Loucy (cell line): ENCODE results near the gene TSPAN9.

ENCODE experiments used
- H2AFZ ChIP-seq: fragments of 200-600 bp; sonication (generic); 2 replicates; pipeline ENCODE4 v1.6.0; 2016; ENCODE audit warnings: antibody characterized with exemption, mild to moderate bottlenecking, low read length, moderate library complexity
- H3F3A ChIP-seq: fragments of 200-600 bp; 2 replicates; pipeline ENCODE4 v1.6.0; 2016; ENCODE audit warnings: antibody characterized with exemption, low read depth, mild to moderate bottlenecking
- H3K27me3 ChIP-seq: fragments of 200-600 bp; sonication (generic); 2 replicates; pipeline ENCODE4 v1.6.1; 2014; ENCODE audit warnings: low read length, mild to moderate bottlenecking; ENCODE audit not compliant: insufficient read depth, poor library complexity, severe bottlenecking
- H3K36me3 ChIP-seq: fragments of 200-600 bp; sonication (generic); 2 replicates; pipeline ENCODE4 v1.6.1; 2016; ENCODE audit warnings: low read length; ENCODE audit not compliant: insufficient read depth
- H3K4me1 ChIP-seq: fragments of 200-600 bp; sonication (generic); 2 replicates; pipeline ENCODE4 v1.5.1; 2014; ENCODE audit warnings: low read length, mild to moderate bottlenecking; ENCODE audit not compliant: insufficient read depth, poor library complexity, severe bottlenecking
- H3K4me2 ChIP-seq: fragments of 200-600 bp; sonication (generic); 2 replicates; pipeline ENCODE4 v1.6.0; 2014; ENCODE audit warnings: antibody characterized with exemption, low read length, low read depth, mild to moderate bottlenecking; ENCODE audit not compliant: poor library complexity, severe bottlenecking
- H3K4me3 ChIP-seq: fragments of 200-600 bp; sonication (generic); 2 replicates; pipeline ENCODE4 v1.5.1; 2014; ENCODE audit warnings: low read length, mild to moderate bottlenecking, mixed read lengths; ENCODE audit not compliant: poor library complexity, severe bottlenecking
- H3K79me2 ChIP-seq: fragments of 200-600 bp; sonication (generic); 2 replicates; pipeline ENCODE4 v1.6.1; 2014; ENCODE audit warnings: low read length; ENCODE audit not compliant: insufficient read depth
- H3K9ac ChIP-seq: fragments of 200-600 bp; sonication (generic); 2 replicates; pipeline ENCODE4 v1.6.0; 2014; ENCODE audit warnings: mild to moderate bottlenecking, low read depth, low read length, moderate library complexity; ENCODE audit not compliant: poor library complexity, severe bottlenecking
- H3K9me2 ChIP-seq: fragments of 200-600 bp; sonication (generic); replicated peaks from 2 replicates; pipeline ENCODE4 v1.6.1; 2016; ENCODE audit warnings: low read depth, low read length, mixed read lengths
- H3K9me3 ChIP-seq: fragments of 200-600 bp; sonication (generic); 2 replicates; pipeline ENCODE4 v1.6.1; 2014; ENCODE audit warnings: mild to moderate bottlenecking, antibody characterized with exemption, low read length, low read depth; ENCODE audit not compliant: insufficient read depth
- H4K20me1 ChIP-seq: fragments of 200-600 bp; sonication (generic); 2 replicates; pipeline ENCODE4 v1.6.0; 2014; ENCODE audit warnings: antibody characterized with exemption, low read length, mild to moderate bottlenecking; ENCODE audit not compliant: insufficient read depth, poor library complexity, severe bottlenecking
- CTCF ChIP-seq: fragments of 200-600 bp; sonication (generic); conservative IDR thresholded peaks from 2 replicates; pipeline ENCODE4 v1.5.1; 2014; ENCODE audit warnings: mild to moderate bottlenecking, antibody characterized with exemption, low read length
- EZH2phosphoT487 ChIP-seq: fragments of 200-600 bp; IDR thresholded peaks from 2 replicates; pipeline ENCODE4 v1.6.1; 2018; ENCODE audit warnings: antibody characterized with exemption, mild to moderate bottlenecking, moderate library complexity, borderline replicate concordance

Gene TSPAN9

GRCh38 chr12:3133405-3133783 lies 56.2 kb downstream of the TSPAN9 start:
- no peaks in the 10 kb centered on the region for H4K20me1 ChIP-seq
- H3K9me3 ChIP-seq = no peaks in the 10 kb centered on the region
- H3K9ac ChIP-seq = no peak overlapping the region
- no peaks in the 10 kb centered on the region for H3F3A ChIP-seq
- H3K27me3 ChIP-seq = peaks cover 38% of the 10 kb centered on the region
- no peaks in the 10 kb centered on the region for H3K79me2 ChIP-seq
- H3K9me2 ChIP-seq = no peaks in the 10 kb centered on the region
- no peaks in the 10 kb centered on the region for H3K4me1 ChIP-seq
- no peak overlapping the region for H3K4me3 ChIP-seq
- H3K4me2 ChIP-seq = no peak overlapping the region
- H3K36me3 ChIP-seq = no peaks in the 10 kb centered on the region
- TF ChIP-seq EZH2phosphoT487 (no peak), CTCF (no peak)
- no peak overlapping the region for H2AFZ ChIP-seq

- no peak for TF ChIP-seq CTCF
- TF ChIP-seq EZH2phosphoT487 = no peak
- Histone ChIP-seq H3K79me2 (no peaks in the 10 kb centered on the region), H3K36me3 (no peaks in the 10 kb centered on the region), H2AFZ (no peak overlapping the region), H3F3A (no peaks in the 10 kb centered on the region), H3K4me3 (no peak overlapping the region), H3K27me3 (peaks cover 37% of the 10 kb centered on the region), H3K4me1 (no peaks in the 10 kb centered on the region), H4K20me1 (no peaks in the 10 kb centered on the region), H3K4me2 (no peak overlapping the region), H3K9me3 (no peaks in the 10 kb centered on the region), H3K9ac (no peak overlapping the region), H3K9me2 (no peaks in the 10 kb centered on the region)
Observed at GRCh38 chr12:3134126-3134525, 56.9 kb downstream of the TSPAN9 start.

- no peak overlapping the region for H3K9ac ChIP-seq
- no peaks in the 10 kb centered on the region for H3K9me2 ChIP-seq
- no peaks in the 10 kb centered on the region for H4K20me1 ChIP-seq
- no peak for TF ChIP-seq CTCF
- no peak for TF ChIP-seq EZH2phosphoT487
- no peak overlapping the region for H3K4me3 ChIP-seq
- H2AFZ ChIP-seq = no peak overlapping the region
- H3K79me2 ChIP-seq = no peaks in the 10 kb centered on the region
- no peaks in the 10 kb centered on the region for H3K4me1 ChIP-seq
- peaks cover 37% of the 10 kb centered on the region for H3K27me3 ChIP-seq
- no peak overlapping the region for H3K4me2 ChIP-seq
- H3K9me3 ChIP-seq = no peaks in the 10 kb centered on the region
- no peaks in the 10 kb centered on the region for H3K36me3 ChIP-seq
- H3F3A ChIP-seq = no peaks in the 10 kb centered on the region
Observed at GRCh38 chr12:3134526-3135135, 57.5 kb downstream of the TSPAN9 start.
